Activated CD4-positive, alpha-beta T cell treated with anti-CD3 and anti-CD28 coated beads, Interleukin-2, amount 50 U/mL, for 16 hours (primary cell): ENCODE data around the gene ACTN1.

Experiments used
- DNase-seq: peaks from one replicate; pipeline ENCODE4 v3.0.0-alpha.2; 2020

Gene ACTN1

GRCh38 chr14:68948686-68949600, 30.2 kb downstream of the ACTN1 start:
- DNase-seq, result no peak

DNA sequence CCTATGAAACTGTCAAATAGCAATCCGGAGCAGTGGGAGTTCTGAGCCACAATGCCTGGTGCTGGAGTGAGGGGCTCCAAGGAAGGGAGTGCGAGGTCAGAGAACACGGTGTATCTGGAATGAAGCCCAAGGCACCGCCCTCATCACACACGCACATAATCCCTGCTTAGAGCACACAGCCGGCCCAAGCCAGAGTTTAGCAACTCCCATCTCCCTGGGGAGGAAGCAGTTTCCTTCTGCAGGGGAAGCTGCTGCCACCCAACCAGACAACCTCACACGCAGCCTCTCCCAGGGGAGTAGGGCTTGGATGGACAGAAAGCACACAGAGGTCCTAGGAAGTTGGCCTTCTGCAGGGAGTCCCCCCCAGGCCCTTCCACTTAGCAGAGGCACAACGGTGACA, 31.3 kb downstream of the ACTN1 start:
- DNase-seq, result no peak

DNA sequence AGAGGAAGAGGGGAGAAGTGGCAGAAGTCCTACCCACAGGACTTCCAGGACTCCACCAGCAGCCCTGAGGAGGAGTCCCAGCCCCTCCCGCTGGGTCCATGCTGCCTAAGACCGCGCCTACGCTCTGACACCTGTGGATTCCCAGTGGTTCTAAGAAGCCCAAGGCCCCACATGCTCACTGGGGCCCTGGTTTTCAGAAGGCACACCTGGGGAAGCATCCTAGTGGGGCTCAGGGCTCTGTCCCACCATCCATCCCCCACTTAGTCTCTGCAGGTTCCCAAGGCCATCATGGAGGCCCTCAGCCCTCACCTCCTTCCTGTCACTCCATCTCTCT, 32.6 kb downstream of the ACTN1 start:
- no peak for DNase-seq

GRCh38 chr14:68945585-68946488, 33.3 kb downstream of the ACTN1 start:
- DNase-seq, result no peak

DNA sequence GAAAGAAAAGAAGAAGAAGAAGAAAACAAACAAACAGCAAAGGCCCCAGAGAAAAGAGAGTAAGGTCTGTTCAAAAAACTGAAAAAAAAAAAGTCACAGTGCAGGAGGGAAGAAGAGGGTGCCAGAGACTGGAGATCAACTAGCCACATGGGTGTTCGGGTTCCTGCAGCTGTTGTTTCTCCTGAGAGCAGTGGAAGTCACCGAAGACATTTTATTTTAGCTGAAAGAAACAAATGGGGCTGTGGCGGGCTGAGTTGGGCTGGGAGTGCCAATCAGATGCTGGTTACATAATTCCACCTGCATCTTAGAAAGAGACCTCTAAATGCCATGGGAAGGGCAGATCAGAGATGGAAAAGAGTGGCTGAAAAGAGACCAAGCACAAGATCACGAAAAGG, 33.9 kb downstream of the ACTN1 start:
- DNase-seq, result no peak

DNA sequence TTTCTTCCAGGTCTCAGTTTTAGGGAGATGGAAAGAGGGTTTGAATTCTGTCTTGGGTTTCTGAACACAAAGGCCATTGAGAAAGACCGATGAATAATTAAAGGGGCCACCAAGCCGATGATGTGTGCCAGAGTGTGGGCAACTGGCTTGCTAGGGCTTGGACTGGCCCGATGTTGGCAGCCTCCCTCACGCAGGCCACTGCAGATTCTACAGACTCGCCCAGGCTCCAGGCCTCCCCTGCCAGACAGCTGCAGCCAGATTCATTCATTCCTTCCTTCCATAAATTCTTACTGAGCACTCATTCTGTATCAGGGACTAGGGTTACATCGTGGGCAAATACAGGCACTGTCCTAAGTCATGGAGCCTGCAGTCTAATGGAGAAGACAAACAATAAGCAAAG, 34.9 kb downstream of the ACTN1 start:
- no peak for DNase-seq

- DNase-seq, result no peak
These were observed 36.0 kb downstream of the ACTN1 start for GRCh38 chr14:68943107-68943506.

- DNase-seq, result no peak
These were observed 36.6 kb downstream of the ACTN1 start for GRCh38 chr14:68942296-68943035.

DNA sequence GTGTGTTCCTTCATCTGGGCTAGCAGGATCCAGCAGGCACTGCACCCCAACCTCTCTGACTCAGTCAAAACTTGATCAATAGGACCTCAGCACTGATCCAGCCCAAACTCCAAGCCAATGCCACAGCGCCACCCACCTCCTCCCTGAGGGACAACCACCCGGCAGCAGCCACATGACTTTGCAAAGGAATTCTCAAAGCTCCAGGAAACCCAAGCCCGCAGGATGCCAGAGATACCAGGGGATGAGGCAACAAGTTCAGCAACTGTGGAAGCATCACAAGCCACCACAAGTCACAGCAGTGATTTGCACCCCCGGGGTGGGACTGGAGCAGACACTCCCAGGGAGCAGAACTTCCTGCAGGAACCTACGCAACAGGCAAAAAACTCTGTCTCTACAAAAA, 37.3 kb downstream of the ACTN1 start:
- DNase-seq, result no peak

DNA sequence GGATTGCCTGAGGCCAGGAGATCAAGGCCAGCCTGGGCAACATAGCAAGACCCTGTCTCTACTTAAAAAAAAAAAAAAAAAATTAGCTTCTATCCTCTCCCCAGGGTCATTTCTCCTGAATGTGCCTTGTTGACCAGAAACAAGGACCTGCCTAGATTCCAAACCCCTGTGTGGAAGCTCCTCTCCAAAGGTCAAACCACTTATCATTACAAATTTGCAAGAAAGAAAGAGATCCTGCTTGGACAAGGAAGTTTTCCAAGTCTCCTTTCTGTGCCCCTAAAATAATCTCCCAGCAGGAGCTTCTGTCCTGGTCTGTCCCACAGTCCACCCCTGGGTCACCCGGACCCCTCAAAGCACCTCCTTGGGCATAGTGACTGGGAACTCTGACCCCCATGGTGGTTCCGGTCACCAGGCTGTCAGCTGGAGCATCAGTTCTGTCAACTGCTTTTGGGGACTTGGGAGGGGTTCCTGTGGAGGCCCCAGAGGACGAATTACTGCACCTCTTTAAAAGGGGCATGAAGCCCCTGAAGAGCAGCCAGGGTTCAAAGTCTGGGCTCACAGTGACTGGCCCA, 38.4 kb downstream of the ACTN1 start:
- no peak for DNase-seq

GRCh38 chr14:68939893-68940613, 39.0 kb downstream of the ACTN1 start:
- no peak for DNase-seq

GRCh38 chr14:68939181-68939892, 39.8 kb downstream of the ACTN1 start:
- no peak for DNase-seq

- no peak for DNase-seq
These were observed 40.6 kb downstream of the ACTN1 start for GRCh38 chr14:68938271-68939150.

DNA sequence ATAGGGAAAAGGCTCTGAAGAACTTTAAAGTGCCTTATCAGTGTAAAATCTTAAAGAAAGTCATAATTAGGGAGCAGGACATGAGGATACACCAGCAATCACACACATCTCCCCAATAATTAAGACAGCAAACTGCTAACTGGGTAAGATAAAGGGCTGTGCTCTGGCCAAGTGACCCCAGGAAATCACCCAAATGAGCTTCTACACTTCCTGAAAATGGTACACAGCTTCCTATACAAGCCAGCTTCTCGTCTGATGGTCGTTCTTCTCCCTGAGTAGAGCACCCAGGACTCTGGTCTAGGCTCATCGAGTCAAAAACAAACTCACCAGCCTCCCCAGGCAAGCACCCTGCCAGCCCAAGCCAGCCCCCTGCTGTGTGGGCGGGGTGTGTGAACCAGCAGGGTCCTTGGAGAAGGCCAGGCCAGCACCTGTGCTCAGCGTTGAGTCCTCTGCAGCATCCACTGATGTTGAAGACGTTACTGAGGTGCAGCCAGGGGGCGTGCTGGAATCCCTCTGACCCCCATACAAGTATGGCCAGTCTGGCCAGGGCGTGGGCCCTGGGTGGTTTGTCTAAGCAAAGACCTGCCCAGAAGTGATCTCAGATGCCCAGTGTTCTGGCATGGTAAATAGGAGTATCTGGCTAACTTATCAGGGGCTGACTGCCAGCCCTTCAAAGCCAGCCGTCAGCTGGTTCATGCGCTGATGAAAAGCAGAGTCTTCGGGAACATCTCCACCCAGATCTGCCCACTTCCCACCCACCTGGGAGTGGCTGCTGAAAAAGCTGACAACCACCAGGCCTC, 41.4 kb downstream of the ACTN1 start:
- DNase-seq, result no peak

- DNase-seq, result no peak
These were observed 42.1 kb downstream of the ACTN1 start for GRCh38 chr14:68936980-68937379.

DNA sequence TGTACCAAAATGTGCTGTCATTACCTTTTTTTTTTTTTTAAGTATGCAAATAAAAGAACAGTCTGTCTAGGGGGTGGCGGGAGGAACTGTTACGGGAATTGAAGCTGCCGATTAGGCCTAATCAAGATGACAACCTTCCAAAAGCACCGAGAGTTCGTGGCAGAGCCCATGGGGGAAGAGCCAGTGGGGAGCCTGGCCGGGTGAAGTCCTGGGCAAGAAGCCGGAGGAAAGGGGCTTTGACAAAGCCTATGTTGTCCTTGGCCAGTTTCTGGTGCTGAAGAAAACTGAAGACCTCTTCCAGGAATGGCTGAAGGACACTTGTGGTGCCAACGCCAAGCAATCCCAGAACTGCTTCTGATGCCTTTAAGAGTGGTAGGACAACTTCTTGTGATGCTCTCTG, 42.6 kb downstream of the ACTN1 start:
- DNase-seq, result no peak

DNA sequence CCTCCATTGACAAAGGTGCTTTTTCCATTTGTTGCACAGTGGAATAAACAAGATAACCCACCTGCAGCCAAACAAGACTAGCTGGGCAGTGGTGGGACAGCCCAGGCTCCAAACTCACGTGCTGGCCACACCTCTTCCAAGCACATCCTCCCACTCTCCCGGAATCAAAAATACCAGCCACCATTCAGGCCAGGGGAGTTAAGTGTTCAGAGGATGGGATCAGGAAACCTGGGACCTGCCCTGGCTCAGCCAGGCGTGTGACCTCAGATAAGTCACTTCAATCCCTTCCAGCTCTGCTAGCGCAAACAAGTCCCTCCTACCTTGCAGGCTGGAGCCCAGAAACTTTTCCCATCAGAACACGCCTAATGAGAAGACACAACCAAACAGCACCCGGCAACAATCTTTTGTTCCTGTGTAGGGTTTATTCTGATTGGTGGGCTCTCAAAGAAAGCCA, 43.3 kb downstream of the ACTN1 start:
- no peak for DNase-seq

DNA sequence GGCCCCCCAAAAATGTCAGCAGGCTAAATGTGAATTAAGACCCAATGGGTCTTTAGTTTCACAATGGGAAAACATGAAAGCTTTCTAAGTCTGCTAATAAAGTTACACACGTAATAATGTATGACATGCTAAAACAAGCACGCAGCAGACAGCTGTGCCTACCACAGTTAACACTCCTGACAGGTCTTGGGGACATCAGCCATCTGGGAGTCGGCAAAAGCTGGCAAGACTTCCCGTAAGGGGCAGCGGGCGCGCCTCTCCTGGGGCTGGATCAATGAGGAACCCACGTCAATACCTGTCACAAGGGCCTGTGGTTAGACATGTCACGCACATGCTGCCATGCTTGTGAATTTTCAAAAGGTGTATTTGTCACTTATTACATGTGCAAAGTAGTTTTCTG, 45.0 kb downstream of the ACTN1 start:
- DNase-seq, result no peak

DNA sequence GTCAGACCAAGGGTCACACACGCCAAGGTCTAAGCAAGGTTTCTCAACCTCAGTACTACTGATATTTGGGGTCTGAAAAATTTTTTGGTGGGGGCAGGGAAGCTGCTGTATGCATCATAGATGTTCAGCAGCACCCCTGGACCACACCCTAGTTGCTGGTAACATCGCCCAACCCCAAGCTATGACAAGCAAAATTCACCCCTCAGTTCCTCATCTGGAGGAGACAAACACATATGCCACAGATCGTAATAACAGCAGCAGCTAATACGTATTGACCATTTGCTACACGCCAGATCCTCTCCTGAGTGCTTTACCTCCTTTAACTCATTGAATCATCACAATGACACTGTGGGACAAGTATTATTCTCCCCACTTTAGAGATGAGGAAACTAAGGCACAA, 46.4 kb downstream of the ACTN1 start:
- no peak for DNase-seq

DNA sequence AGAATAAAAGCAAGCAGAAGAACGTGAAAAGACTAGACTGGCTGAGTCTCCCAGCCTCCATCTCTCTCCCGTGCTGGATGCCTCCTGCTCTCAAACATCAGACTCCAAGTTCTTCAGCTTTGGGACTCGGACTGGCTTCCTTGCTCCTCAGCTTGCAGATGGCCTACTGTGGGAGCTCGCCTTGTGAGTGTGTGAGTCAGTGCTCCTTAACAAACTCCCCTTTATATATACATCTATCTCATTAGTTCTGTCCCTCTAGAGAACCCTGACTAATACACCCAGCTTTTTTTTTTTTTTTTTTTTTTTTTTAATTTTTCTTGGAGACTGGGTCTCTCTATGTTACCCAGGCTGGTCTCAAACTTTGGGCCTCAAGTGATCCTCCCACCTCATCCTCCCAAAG, 46.9 kb downstream of the ACTN1 start:
- no peak for DNase-seq
